HepG2 (cell line): Measurements from ENCODE around the gene SDF2. TPM values are rescaled to one million over a fixed set of nuclear protein-coding genes. Genes with fewer than 3 reads are reported as not detected.

Source experiments
- CREB1 ChIP-seq, 2 experiments: fragments of 450-650 bp in 1 of 2; IDR thresholded peaks; 2 replicates each; pipeline ENCODE4 v1.6.1; 2016 to 2017; ENCODE audit warnings: control low read depth in 1 of 2, mild to moderate bottlenecking in 1 of 2, missing compliant biosample characterization in 1 of 2, missing genetic modification characterization in 1 of 2
- HES4 ChIP-seq: sonication (generic); formaldehyde crosslinking; IDR thresholded peaks from 2 replicates; pipeline ENCODE4 v1.9.0; 2021; ENCODE audit warnings: mild to moderate bottlenecking, missing genetic modification reagents, borderline replicate concordance
- ISL2 ChIP-seq: sonication (generic); formaldehyde crosslinking; IDR thresholded peaks from 2 replicates; pipeline ENCODE4 v1.5.0; 2020; ENCODE audit warnings: missing genetic modification reagents
- KAT7 ChIP-seq: IDR thresholded peaks from 2 replicates; pipeline ENCODE4 v1.6.1; 2018; ENCODE audit warnings: borderline replicate concordance, missing compliant biosample characterization
- MAF1 ChIP-seq: sonication (generic); formaldehyde crosslinking; IDR thresholded peaks from 2 replicates; pipeline ENCODE4 v1.5.0; 2020; ENCODE audit warnings: missing genetic modification reagents, borderline replicate concordance
- MZF1 ChIP-seq: sonication (generic); formaldehyde crosslinking; IDR thresholded peaks from 2 replicates; pipeline ENCODE4 v1.8.1; 2023; ENCODE audit warnings: mild to moderate bottlenecking, missing genetic modification reagents, borderline replicate concordance
- NAIF1 ChIP-seq: sonication (generic); formaldehyde crosslinking; IDR thresholded peaks from 2 replicates; pipeline ENCODE4 v1.5.0; 2020; ENCODE audit warnings: mild to moderate bottlenecking, missing genetic modification reagents, borderline replicate concordance
- RFXANK ChIP-seq: IDR thresholded peaks from 2 replicates; pipeline ENCODE4 v1.6.1; 2016
- ZBTB38 ChIP-seq: sonication (generic); formaldehyde crosslinking; IDR thresholded peaks from 2 replicates; pipeline ENCODE4 v1.5.1; 2020; ENCODE audit warnings: mild to moderate bottlenecking, missing genetic modification reagents
- ZFY ChIP-seq: sonication (generic); formaldehyde crosslinking; IDR thresholded peaks from 2 replicates; pipeline ENCODE4 v1.4.0; 2020; ENCODE audit warnings: missing genetic modification reagents
- ZNF564 ChIP-seq: sonication (generic); formaldehyde crosslinking; IDR thresholded peaks from 2 replicates; pipeline ENCODE4 v1.8.1; 2023; ENCODE audit warnings: mild to moderate bottlenecking, missing genetic modification reagents
- ZSCAN22 ChIP-seq: sonication (generic); formaldehyde crosslinking; IDR thresholded peaks from 2 replicates; pipeline ENCODE4 v1.4.0; 2020; ENCODE audit warnings: mild to moderate bottlenecking, missing genetic modification reagents
- polyA plus RNA-seq, 8 experiments: library from polyadenylated mRNA; depleted of rRNA in 3 of 8; stranded (reverse) in 7 of 8; unstranded in 1 of 8; fragments of >200 nt; fragmentation: Illumina TruSeq in 4 of 8; extraction: Trizol in 4 of 8; gene quantifications; 2 replicates each; pipeline versions ENCODE4 v1.2.1 to v1.2.3, GENCODE V29; 2011 to 2016; ENCODE audit warnings: low read depth in 4 of 8, missing spikeins in 1 of 8, mixed read lengths in 1 of 8; ENCODE audit not compliant: insufficient read depth in 1 of 8
- total RNA-seq, 5 experiments: library from RNA; depleted of rRNA; stranded (reverse); fragments of >200 nt; fragmentation: Illumina TruSeq; extraction: Trizol; gene quantifications; 2 replicates each; pipeline ENCODE4 v1.2.3, GENCODE V29; 2016; ENCODE audit warnings: low read depth in 1 of 5
- TF ChIP-seq, protein P1 (sequence below): sonication (generic); formaldehyde crosslinking; IDR thresholded peaks from 2 replicates; pipeline ENCODE4 v1.5.0; 2020; ENCODE audit warnings: mild to moderate bottlenecking, missing genetic modification reagents
- TF ChIP-seq, protein P2 (sequence below): sonication (generic); formaldehyde crosslinking; IDR thresholded peaks from 2 replicates; pipeline ENCODE4 v1.4.0; 2020; ENCODE audit warnings: missing genetic modification reagents, borderline replicate concordance
- TF ChIP-seq, protein P3 (sequence below): sonication (generic); formaldehyde crosslinking; IDR thresholded peaks from 2 replicates; pipeline ENCODE4 v1.5.0; 2020; ENCODE audit warnings: mild to moderate bottlenecking, missing genetic modification reagents
- TF ChIP-seq, protein P4 (sequence below): sonication (generic); formaldehyde crosslinking; IDR thresholded peaks from 2 replicates; pipeline ENCODE4 v1.4.0; 2020; ENCODE audit warnings: mild to moderate bottlenecking, missing genetic modification reagents

The SDF2 gene
- total and polyA plus RNA-seq, 2 of the 13 experiments (the other 11 are each of a cell fraction or from before 2014, with no cell fraction given): 58.2 to 58.4 TPM

DNA sequence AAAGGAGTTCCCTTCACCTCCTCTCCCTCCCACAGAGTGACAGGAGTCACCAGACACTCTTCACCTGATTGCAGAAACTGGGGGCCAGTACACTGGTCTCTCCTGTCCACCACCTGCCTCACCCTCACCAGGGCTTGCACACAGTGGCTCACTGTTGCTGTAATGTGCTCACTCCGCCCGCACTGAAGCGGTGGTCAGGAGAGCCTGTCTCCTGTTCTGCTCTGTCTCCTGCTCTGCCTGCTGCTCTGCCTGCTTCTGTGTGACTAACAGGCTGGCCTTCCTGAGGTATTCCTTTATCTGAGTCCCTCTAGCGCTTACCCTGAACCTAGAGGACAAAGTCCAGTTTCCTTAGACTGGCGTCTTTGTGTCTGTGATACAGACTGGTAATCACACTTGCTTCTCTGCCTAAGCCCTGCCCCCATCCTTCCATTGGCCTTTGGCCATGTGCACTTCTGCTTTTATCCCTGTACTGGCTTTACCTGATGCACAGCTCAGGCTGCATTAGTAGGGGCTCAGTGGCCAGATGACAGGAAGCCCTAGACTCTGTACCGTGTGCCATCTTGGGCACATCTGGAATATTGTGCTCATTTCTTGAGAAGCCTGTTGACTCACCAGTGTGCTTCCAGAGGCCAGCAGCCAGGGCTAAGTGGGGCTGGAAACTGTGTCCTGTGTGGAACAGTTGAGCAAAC is 36.7 kb upstream of the SDF2 start (continued):
- TF ChIP-seq, protein P1, sequence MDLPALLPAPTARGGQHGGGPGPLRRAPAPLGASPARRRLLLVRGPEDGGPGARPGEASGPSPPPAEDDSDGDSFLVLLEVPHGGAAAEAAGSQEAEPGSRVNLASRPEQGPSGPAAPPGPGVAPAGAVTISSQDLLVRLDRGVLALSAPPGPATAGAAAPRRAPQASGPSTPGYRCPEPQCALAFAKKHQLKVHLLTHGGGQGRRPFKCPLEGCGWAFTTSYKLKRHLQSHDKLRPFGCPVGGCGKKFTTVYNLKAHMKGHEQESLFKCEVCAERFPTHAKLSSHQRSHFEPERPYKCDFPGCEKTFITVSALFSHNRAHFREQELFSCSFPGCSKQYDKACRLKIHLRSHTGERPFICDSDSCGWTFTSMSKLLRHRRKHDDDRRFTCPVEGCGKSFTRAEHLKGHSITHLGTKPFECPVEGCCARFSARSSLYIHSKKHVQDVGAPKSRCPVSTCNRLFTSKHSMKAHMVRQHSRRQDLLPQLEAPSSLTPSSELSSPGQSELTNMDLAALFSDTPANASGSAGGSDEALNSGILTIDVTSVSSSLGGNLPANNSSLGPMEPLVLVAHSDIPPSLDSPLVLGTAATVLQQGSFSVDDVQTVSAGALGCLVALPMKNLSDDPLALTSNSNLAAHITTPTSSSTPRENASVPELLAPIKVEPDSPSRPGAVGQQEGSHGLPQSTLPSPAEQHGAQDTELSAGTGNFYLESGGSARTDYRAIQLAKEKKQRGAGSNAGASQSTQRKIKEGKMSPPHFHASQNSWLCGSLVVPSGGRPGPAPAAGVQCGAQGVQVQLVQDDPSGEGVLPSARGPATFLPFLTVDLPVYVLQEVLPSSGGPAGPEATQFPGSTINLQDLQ (CRISPR knock-in tag): no peak
- no peak for TF ChIP-seq MZF1 (CRISPR knock-in tag)
- 0 out of 2 replicates have a peak, but pooled peaks have one; percentile 28 for TF ChIP-seq KAT7 (CRISPR knock-in tag)
- TF ChIP-seq NAIF1: peak; percentile 47; the same call in 1 of the 2 replicates
- peak; percentile 79 for TF ChIP-seq ZBTB38 (CRISPR knock-in tag)
- TF ChIP-seq, protein P2, sequence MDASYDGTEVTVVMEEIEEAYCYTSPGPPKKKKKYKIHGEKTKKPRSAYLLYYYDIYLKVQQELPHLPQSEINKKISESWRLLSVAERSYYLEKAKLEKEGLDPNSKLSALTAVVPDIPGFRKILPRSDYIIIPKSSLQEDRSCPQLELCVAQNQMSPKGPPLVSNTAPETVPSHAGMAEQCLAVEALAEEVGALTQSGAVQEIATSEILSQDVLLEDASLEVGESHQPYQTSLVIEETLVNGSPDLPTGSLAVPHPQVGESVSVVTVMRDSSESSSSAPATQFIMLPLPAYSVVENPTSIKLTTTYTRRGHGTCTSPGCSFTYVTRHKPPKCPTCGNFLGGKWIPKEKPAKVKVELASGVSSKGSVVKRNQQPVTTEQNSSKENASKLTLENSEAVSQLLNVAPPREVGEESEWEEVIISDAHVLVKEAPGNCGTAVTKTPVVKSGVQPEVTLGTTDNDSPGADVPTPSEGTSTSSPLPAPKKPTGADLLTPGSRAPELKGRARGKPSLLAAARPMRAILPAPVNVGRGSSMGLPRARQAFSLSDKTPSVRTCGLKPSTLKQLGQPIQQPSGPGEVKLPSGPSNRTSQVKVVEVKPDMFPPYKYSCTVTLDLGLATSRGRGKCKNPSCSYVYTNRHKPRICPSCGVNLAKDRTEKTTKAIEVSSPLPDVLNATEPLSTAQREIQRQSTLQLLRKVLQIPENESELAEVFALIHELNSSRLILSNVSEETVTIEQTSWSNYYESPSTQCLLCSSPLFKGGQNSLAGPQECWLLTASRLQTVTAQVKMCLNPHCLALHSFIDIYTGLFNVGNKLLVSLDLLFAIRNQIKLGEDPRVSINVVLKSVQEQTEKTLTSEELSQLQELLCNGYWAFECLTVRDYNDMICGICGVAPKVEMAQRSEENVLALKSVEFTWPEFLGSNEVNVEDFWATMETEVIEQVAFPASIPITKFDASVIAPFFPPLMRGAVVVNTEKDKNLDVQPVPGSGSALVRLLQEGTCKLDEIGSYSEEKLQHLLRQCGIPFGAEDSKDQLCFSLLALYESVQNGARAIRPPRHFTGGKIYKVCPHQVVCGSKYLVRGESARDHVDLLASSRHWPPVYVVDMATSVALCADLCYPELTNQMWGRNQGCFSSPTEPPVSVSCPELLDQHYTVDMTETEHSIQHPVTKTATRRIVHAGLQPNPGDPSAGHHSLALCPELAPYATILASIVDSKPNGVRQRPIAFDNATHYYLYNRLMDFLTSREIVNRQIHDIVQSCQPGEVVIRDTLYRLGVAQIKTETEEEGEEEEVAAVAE: no peak
- no peak for TF ChIP-seq HES4 (CRISPR knock-in tag)
- peak; percentile 60 for TF ChIP-seq ZFY (CRISPR knock-in tag)
- TF ChIP-seq, protein P3, sequence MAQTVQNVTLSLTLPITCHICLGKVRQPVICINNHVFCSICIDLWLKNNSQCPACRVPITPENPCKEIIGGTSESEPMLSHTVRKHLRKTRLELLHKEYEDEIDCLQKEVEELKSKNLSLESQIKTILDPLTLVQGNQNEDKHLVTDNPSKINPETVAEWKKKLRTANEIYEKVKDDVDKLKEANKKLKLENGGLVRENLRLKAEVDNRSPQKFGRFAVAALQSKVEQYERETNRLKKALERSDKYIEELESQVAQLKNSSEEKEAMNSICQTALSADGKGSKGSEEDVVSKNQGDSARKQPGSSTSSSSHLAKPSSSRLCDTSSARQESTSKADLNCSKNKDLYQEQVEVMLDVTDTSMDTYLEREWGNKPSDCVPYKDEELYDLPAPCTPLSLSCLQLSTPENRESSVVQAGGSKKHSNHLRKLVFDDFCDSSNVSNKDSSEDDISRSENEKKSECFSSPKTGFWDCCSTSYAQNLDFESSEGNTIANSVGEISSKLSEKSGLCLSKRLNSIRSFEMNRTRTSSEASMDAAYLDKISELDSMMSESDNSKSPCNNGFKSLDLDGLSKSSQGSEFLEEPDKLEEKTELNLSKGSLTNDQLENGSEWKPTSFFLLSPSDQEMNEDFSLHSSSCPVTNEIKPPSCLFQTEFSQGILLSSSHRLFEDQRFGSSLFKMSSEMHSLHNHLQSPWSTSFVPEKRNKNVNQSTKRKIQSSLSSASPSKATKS: no peak
- TF ChIP-seq ISL2 (CRISPR knock-in tag): peak; percentile 67
- TF ChIP-seq ZNF564: peak; percentile 37; the same call in 1 of the 2 replicates
- TF ChIP-seq RFXANK (CRISPR knock-in tag): peak; percentile 53; the same call in 1 of the 2 replicates
- no peak for TF ChIP-seq ZSCAN22 (CRISPR knock-in tag)
- TF ChIP-seq, protein P4, sequence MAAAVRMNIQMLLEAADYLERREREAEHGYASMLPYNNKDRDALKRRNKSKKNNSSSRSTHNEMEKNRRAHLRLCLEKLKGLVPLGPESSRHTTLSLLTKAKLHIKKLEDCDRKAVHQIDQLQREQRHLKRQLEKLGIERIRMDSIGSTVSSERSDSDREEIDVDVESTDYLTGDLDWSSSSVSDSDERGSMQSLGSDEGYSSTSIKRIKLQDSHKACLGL (CRISPR knock-in tag): no peak
- no peak for TF ChIP-seq MAF1
- 0 out of 2 replicates have a peak, but pooled peaks have one; percentile 3 for TF ChIP-seq CREB1 (IDR thresholded peaks at IDR 0.05)
- peak; percentile 57; the same call in 1 of the 2 replicates for TF ChIP-seq CREB1 (CRISPR knock-in tag; IDR thresholded peaks at IDR 0.05)
